HG02981 (cell line): ENCODE data around the gene ZPBP2.
"Not testable (repeated sequence)": the region's sequence is repeated elsewhere in the genome, so short reads cannot be mapped to it uniquely, and the experiment has no call there.

Source experiments
- ATAC-seq: cut with Tn5 transposase; IDR thresholded peaks from one replicate; pipeline ENCODE4 v1.9.1; 2021; ENCODE audit warnings: mild to moderate bottlenecking, moderate library complexity; ENCODE audit not compliant: unreplicated experiment

ZPBP2 gene

DNA sequence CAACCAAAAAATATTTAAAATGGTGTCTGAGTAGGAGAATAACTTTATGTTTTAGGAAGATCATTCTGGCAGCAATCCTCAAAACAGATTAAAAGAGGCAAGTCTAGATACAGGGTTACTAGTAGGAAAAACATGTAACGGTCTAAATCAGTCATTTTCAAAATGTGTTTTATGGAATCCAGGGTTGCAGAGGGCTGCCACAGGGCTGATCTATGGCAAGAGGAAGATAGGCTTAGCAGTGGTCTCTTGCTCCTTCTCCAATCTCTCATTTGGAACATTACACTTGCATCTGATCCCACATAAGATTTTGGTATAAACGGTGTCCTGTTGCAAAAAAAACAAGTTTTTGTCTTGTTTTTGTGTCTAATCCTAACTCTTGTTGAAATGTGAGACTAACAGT is 13.1 kb upstream of the ZPBP2 start:
- ATAC-seq, result no peak

DNA sequence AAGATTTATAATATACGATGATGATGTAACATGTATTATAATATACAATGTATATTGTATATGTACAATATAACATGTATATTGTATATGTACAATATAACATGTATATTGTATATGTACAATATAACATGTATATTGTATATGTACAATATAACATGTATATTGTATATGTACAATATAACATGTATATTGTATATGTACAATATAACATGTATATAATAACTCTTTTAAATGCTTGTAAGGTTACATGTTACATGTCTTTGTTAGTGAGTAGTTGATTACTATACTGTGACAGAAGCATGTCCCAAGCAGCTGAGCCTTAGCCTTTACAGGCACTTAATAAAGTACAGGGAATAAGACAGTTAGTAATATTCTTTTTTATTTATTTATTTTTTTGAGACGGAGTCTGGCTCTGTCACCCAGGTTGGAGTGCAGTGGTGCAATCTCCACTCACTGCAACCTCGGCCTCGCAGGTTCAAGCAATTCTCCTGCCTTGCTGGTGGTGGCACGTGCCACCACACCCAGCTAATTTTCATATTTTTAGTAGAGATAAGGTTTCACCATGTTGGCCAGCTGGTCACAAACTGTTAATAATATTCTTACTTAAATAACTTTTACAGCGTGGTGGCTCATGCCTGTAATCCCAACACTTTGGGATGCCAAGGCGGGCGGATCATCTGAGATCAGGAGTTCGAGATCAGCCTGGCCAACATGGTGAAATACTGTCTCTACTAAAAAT is 11.9 kb upstream of the ZPBP2 start:
- ATAC-seq, result not testable (repeated sequence)

DNA sequence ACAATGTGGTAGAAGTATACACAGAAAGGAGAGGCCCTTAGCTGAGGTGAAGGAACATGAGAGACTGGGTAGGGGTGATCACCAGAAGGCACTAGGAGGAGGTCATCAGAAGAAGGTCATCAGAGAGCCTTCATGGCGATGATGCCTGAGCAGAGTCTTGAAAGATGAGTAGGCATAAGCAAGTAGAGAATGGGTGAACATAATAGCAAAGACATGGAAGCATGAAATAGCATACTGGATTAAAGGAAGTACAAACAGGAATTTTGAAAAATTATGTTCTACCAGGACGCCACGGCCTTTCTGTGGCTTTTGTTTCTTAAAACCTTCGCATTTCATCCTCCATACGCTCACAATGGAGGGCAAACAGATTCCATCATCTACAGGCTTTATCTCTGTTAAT is 6.8 kb upstream of the ZPBP2 start:
- no peak for ATAC-seq

DNA sequence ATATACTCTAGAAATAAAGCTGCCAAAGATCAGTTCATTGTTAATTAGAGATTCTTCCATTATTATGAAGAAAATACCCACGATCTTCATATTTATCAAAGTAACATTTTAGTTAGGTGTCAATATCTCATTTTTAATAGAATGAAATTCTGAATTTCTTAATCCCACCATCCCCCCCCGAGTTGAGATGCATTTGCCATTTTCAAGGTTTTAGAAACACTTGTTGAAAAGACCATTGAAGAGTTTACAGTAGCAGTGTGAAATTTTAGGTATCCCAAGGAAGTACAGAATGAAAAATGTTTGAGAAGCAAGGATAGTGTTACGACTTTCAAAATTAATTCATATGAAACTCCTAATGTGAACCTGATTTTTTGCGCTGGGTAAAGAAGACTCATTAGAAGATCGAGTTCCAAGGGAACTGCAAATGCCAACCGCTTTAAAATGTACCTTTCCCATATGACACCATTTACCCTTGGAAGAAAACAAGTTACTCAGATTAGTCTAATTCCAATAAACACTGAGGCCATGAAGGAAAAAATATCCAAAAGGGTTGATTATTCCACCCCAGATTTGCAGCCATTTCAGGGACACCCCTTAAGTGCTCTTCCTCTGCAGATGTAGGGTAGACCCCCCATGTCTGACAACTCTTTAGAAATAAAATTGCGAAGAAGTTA is 4.6 kb upstream of the ZPBP2 start:
- no peak for ATAC-seq

DNA sequence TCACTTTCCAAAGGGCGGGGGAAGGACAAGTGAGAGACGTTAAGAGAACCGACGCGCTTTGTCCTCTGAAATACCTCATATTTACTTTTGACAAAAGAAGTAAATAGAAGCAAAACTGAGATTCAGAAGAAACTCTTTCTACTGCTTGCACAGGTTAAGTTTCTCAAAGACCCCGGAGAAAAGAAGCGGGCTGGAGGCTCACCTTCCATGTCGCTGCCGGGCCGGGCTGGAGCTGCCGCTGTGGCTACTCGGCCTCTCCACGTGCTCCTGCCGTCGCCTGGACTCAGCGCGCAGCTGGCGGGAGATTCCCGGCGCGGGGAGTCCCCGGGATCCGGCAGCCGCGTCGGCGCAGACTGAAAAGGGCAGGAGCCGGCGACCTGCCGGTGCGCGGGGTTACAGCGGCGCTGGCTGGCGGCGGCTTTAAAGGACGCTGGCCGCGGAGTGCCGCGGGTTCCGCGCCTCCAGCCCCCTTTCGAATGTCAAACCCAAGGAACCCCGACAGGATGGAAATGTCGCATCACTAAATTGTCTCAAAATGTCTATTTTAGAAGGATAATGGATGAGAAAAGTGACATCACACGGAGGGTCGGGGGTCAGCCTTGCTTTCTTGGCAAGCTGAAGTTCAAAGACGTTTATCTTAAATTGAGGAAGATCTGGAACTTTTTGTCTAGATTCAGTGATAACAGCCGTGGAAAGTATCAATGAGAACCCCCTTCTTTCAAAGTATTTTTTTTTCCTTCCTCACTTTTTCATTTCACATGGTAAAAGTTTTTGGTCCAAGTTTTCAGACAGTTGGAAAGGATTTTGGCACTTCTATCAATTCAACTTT is 3.9 kb upstream of the ZPBP2 start, which contains the start of gene IKZF3:
Gene IKZF3 (minus strand): TSS at position 395 of the 829 bp plus-strand sequence. CDS start 186 bp downstream, at position 209.
- no peak for ATAC-seq

DNA sequence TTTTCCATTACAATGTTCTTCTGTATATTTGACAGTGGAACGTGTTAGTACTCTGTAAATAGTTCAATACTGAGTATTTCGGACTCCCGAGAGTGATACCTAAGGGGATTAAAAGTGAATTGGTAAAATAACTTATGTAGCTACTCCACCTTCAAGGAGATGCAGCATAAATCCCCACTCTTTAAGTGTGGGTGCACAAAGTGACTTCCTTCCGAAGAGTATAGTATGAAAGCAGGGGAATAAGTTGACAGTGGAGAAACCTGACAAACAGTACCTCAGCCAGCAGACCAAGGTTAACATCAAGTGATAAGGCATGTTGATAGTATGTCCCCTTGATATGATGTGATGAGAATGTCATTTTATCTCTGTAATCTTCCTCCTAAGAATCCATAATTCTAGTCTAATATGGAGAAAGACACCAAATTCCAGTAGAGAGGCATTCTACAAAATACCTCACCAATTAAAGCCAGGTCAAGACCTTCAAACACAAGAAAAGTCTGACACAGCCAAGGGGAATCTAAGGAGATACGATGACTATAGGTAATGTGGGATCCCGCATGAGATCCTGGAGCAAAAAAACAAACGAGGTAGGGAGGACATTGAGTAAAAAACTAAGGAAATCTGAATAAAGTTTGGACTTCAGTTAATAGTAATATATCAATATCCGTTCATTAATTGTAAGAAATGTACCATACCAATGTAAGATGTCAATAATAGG is 1.8 kb upstream of the ZPBP2 start:
- ATAC-seq, result no peak

DNA sequence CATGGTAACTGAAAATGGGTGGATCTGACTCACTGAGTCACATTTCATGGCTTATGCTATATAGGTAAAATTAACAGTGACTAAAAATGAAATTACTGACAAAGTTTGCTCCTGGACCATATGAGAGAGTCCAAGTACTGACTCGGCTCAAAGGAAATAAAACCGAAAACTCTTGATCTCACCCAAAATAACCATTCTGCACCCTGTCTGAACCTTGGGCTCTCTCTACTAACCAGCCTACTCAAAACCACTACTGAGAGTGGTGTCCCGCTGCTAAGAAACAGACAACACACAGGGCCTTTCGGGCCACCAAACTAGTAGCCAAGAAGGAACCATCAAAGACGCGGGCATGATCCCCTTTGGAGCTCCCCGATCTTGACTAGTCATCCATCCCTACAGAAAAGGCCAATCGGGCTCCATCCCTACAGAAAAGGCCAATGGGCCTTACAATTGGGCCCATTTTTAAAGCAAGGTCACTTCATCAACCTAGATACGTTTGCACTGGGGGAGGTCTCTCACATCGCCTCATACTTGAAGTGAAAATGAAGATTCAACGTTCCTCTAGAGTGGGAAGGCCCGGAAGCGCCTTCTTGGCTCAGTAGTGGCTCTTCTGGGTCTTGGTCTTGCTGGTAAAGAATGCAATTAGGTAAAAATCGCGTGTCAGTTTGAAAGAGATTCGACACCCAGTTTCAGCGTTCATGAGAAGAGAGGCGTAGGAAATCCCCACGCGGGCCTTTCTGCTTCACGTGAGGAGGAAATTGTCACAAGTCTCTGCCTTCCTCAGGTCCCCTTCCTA is 720 bp upstream of the ZPBP2 start:
- ATAC-seq, result peak; percentile 69

DNA sequence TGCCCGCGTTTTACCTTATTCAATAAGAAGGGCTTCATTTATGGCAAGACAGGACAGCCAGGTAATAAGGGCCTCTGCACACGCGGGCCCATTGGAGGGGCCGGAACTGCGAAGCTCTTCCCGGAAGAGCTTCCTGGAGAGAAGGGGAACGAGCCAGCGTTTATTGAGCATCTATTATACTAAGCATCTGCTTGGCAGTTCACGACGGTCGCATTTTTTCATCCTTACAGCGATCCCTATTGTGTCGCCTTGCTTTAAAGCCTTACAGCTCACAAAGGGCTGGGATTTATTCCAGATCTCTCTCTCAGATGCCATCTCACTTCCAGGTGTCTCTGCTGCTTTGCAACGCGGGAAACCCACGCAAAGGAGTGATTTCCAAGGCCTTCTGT is 546 bp downstream of the ZPBP2 start:
- ATAC-seq, result no peak

DNA sequence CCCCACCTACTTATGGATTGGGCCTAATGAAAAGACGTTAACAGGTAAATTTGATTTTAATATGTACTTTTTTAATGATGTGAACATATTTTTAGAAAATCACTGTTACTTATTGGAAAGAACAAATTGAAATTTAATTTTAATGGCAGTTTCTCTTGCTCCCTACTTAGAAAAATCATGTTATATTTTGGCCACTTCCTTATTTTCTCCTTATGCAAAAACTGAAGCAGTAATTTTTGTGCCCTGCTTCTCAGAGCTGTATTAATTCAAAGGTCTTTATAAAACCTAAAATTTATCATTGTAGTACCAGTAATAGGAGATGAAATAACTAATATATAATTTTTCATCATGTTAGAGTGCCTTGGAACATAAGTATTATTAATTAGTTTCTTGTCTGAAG is 2.8 kb downstream of the ZPBP2 start:
- ATAC-seq, result no peak

DNA sequence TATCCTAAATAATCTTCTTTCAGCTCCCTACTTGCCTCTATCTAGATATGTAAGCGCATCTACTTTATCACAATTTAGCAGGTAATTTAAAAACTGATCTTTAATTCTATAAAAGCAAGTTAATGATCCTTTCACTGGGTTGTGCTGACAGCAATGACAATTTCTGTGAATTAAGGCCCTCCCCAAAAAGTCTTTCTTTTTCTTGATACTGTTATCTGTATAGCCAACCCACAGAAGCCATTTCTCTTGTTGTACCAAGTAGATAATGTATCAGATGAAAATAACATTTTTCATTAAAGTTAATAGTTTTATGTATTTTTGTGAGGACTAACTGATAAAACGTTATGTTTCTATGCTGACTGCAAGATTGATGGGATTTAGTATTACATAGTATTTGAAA is 3.8 kb downstream of the ZPBP2 start:
- ATAC-seq, result no peak

DNA sequence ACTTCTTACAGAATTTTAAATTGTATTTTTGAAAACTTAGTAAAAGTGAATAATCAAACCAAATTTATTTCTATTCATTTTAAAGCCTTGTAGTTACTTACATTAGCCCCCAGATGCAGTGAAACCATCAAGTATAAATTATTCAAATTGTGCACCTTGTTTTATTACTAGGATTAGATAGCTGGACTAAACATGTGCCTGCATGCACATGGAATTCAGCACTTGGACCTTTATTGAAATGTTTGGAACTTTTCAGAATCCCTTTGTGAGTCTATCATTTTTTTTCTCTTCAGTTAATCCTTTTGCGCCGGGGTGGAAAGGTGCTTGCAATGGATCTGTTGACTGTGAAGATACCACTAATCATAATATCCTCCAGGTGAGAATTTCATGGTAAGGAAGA is 4.7 kb downstream of the ZPBP2 start:
- ATAC-seq, result no peak

DNA sequence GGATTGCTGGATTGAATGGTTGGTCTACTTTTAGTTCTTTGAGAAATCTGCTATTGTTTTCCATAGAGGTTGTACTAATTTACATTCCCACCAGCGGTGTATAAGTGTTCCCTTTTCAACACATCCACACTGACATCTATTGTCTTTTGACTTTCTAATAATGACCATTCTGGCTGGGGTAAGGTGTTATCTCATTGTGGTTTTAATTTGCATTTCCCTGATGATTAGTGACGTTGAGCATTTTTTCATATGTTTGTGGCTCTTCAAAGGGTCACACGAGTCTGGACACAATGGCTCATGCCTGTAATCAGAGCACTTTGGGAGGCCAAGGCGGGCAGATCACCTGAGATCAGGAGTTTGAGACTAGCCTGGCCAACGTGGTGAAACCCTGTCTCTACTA is 18.1 kb downstream of the ZPBP2 start:
- ATAC-seq, result not testable (repeated sequence)

DNA sequence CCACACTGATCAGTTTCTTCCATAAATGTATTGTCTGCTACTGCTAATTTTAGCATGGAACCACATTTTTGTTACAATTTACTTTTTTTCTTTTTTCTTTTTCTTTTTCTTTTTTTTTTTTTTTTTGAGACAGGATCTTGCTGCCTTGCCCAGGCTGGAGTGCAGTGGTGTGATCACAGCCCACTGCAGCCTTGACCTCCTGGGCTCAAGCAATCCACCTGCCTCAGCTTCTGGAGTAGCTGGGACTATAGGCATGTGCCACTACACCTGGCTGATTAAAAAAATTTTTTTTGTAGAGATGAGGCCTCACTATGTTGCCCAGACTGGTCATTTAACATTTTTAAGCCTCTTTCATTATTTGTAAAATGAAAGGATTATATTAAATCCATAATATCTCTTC is 19.1 kb downstream of the ZPBP2 start:
- no peak for ATAC-seq

DNA sequence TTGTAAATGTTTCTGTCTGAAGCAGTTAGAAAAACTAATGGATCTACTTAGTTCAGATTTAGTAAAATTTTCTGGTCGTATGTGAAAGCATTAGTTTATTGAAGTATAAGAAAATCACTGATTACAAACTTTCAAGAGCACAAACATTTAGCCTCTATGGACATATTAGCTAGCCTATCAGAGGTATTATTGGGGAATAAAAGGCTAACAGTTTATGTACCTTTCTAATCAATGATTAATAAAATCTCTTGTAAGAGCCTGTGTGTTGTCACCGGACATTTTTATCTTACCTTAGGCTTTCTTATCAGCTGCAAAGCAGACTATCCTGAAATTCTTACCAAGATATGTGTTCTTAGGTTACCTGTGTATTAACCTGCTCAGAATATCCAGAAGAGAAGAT is 21.2 kb downstream of the ZPBP2 start:
- no peak for ATAC-seq

DNA sequence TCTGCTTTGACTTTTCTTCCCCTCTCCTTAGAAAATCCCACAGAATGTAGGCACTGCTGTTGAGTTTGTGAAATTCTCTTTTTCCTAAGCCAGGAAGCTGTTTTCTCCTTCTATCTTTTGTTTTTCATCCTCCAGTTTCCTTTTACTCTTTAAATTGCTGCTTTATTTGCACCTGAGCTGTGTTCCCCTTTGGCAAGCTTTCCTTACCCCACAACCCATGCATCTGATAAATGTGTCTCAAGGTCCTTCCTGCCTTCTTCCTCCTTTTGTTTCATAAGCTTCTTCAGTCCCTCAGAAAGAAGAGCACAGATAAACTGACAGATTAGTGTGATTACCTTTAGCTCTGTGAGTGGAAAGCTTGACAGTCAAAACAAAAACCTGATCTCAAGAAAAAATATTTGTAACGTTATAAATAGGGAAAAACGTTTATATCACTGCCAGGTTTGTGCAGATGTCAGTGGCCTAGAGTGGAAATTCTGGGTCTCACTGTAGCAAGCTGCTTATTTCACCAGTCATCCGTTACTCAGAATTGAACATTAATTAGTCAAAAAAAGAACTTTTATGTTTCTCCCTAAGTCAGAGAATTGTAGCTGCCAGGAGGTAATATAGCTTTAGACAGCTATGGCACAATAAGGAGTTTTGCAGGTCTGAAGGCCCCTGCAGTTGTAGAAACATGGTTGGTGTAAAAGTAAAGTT is 26.8 kb downstream of the ZPBP2 start:
- ATAC-seq, result no peak

DNA sequence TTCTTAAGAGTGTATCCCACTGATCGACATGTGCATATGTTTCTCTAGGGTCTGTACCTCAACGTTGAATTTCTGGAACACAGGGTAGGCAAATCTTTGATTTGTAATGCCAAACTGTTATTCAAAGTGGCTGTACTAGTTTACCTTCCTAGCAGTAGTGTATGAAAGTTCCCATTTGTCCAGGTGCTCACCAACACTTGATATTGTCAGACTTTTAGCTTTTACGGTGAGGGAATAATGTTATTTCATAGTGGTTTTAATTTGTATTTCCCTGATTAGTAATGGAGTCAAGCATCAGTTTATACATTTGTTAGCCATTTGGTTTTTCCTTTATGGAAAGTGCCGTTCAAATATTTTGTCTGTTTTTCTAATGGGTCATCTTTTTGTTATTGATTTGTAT is 30.1 kb downstream of the ZPBP2 start:
- ATAC-seq, result no peak

DNA sequence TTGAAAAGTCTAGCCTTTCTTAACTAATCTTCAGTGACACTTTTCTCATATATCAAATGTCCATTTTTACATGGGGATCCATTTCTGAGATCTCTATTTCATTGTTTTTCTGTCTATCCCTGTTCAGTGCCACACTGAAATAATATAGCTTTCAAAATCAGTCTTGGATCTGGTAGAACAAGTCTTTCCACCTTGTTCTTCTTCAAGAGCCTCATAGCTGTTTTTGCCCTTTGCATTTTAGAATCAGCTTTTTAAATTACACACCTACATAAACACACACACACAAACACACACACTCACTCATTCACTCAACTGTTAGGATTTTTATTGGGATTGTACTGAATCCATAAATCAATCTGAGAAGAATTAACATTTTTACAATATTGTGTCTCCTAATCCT is 31.2 kb downstream of the ZPBP2 start:
- no peak for ATAC-seq

DNA sequence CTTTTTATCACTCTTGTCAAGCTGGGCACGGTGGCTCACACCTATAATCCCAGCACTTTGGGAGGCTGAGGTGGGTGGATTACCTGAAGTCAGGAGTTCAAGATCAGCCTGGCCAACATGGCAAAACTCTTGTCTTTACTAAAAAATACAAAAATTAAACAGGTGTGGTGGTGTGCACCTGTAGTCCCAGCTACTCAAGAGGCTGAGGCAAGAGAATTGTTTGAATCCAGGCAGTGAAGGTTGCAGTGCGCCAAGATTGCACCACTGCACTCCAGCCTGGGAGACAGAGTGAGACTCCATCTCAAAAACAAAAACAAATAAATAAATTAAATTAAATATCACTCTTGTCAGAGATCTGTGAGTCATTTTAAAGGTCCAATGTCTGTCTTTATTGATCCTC is 34.0 kb downstream of the ZPBP2 start:
- ATAC-seq, result not testable (repeated sequence)

DNA sequence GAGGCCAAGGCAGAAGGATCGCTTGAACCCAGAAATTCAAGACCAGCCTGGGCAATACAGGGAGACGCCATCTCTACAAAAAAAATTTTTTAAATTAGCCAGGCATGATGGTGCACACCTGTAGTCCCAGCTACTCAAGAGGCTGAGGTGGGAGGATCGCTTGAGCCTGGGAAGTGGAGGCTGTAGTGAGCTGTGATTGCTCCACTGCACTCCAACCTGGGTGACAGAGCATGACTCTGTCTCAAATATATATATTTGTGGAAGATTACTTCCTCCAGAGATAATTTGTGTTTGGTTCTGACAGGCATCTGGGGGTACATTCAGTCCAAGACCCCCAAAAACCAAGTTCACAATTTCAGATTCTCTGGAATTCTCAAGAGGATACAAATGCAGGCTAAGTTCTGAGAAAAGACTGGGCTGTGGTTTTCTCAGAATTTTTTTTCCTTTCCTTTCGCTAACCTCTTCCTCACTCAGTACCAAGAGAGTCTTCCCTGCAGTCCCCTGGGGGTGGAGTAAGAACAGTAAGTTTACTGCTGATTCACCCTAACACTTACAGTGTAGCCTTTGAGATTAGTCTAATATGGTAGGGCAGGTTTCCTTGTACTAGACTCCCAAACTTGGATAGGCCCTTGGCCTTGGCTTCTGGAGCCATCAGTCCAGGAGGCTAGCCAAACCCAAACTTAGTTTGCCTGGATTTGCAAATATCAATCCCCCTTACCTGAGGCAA is 35.3 kb downstream of the ZPBP2 start:
- no peak for ATAC-seq
